Measurements from ENCODE around the gene EXOSC10. TPM values are rescaled to one million over a fixed set of nuclear protein-coding genes. Genes with fewer than 3 reads are reported as not detected.

The EXOSC10 gene
- total and polyA plus RNA-seq, 9 of the 15 experiments (the other 6 are each of a cell fraction or from before 2014, with no cell fraction given): 23.4 to 150 (median 105) TPM

- TF ChIP-seq MTA3 (IDR thresholded peaks at IDR 0.05; ENCODE audit: borderline replicate concordance): peak; percentile 29; the same call in 1 of the 2 replicates
- TF ChIP-seq POLR2A (conservative IDR thresholded peaks at IDR 0.05): peak; percentile 76
- TF ChIP-seq NRF1 (conservative IDR thresholded peaks at IDR 0.05 in 1 of 2, IDR thresholded peaks at IDR 0.05 in 1 of 2): 0 out of 4 replicates have a peak, but pooled peaks of 1 of the 2 experiments have one; percentile 10
- 0 out of 2 replicates have a peak, but pooled peaks have one; percentile 76 for TF ChIP-seq TGIF2 (CRISPR knock-in tag; IDR thresholded peaks at IDR 0.05)
- no peak for TF ChIP-seq PCBP1 (IDR thresholded peaks at IDR 0.05; ENCODE audit: low read depth, low read length, poor library complexity, severe bottlenecking)
- 0 out of 4 replicates have a peak, but pooled peaks of 1 of the 2 experiments have one; percentile 30 for TF ChIP-seq MNT (conservative IDR thresholded peaks at IDR 0.05)
- TF ChIP-seq BRCA1 (IDR thresholded peaks at IDR 0.05): no peak
- TF ChIP-seq BRCA1 (CRISPR knock-in tag; IDR thresholded peaks at IDR 0.05): 0 out of 2 replicates have a peak, but pooled peaks have one; percentile 5
- TF ChIP-seq POLR2AphosphoS2 (IDR thresholded peaks at IDR 0.05; ENCODE audit: low read length): peak; percentile 89; the same call in 1 of the 2 replicates
- peak; percentile 33; the same call in 1 of the 2 replicates for TF ChIP-seq RNF2 (IDR thresholded peaks at IDR 0.05)
- peak; percentile 31 for TF ChIP-seq NFYB (IDR thresholded peaks at IDR 0.05; ENCODE audit: extremely low read depth, insufficient read length)
- TF ChIP-seq BHLHE40 (IDR thresholded peaks at IDR 0.05; ENCODE audit: low read length): peak; percentile 82
- peak; percentile 12 for TF ChIP-seq HMGN3 (IDR thresholded peaks at IDR 0.05; ENCODE audit: borderline replicate concordance, extremely low read depth, insufficient read length, low read depth, low read length)
- peak; percentile 51; the same call in 1 of the 2 replicates for TF ChIP-seq SRSF1 (IDR thresholded peaks at IDR 0.05; ENCODE audit: low read depth, low read length)
- peak; percentile 57 for TF ChIP-seq POLR2B (IDR thresholded peaks at IDR 0.05; ENCODE audit: low read depth, partially characterized antibody)
- peak; percentile 56; the same call in 1 of the 2 replicates for TF ChIP-seq RBFOX2 (IDR thresholded peaks at IDR 0.05; ENCODE audit: low read depth, low read length)
- TF ChIP-seq CBFA2T3 (IDR thresholded peaks at IDR 0.05): peak; percentile 12; the same call in 1 of the 2 replicates
- peak; percentile 12 to 72 for TF ChIP-seq E2F6 (IDR thresholded peaks at IDR 0.05; ENCODE audit: borderline replicate concordance in 1 of 2, extremely low read depth in 1 of 2, insufficient read depth in 1 of 2, insufficient read length in 1 of 2, low read depth in 1 of 2, low read length in 1 of 2, poor library complexity in 1 of 2, severe bottlenecking in 1 of 2)
- peak; percentile 69; the same call in 1 of the 2 replicates for TF ChIP-seq NFIC (IDR thresholded peaks at IDR 0.05)
- TF ChIP-seq ZNF586 (CRISPR knock-in tag; conservative IDR thresholded peaks at IDR 0.05): no peak
- peak; percentile 29; the same call in 1 of the 2 replicates for TF ChIP-seq NCOR1 (IDR thresholded peaks at IDR 0.05)
- peak; percentile 48 for TF ChIP-seq L3MBTL2 (IDR thresholded peaks at IDR 0.05)
- TF ChIP-seq PREB (CRISPR knock-in tag; IDR thresholded peaks at IDR 0.05): 0 out of 2 replicates have a peak, but pooled peaks have one; percentile 27
- TF ChIP-seq SRSF9 (IDR thresholded peaks at IDR 0.05; ENCODE audit: borderline replicate concordance, low read depth, low read length): no peak
- TF ChIP-seq FIP1L1 (IDR thresholded peaks at IDR 0.05; ENCODE audit: low read depth, low read length, poor library complexity, severe bottlenecking): peak; percentile 25
Observed at GRCh38 chr1:11052839-11053757, 46.6 kb downstream of the EXOSC10 start (continued).

All from K562 (cell line).